ENCODE measurements around the gene FGFBP1.

DNA sequence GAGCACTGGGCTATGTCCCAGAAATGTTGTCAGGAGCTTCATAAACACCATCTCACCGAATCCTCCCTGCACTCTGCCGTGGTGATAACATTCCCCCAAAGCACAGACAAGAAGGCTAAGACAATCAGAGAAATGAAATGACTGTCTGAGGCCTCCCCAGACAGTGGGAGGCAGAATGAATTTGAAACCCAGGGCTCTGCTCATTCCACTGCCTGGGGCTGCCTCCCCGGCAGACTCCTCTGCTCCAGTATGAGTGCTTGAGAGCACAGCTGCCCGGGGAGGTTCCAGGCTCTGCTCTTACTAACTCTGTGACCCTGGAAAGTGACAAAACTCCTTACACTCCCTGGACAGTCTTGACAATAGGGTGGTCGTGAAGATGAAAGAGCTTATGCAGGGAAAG is 9.7 kb downstream of the FGFBP1 start:
- TF ChIP-seq CTCF (conservative IDR thresholded peaks at IDR 0.05; ENCODE audit: low read depth, low read length) (no peak), EZH2 (IDR thresholded peaks at IDR 0.05; ENCODE audit: low read length, unreplicated experiment) (no peak)
